ENCODE measurements around the gene TMC8. TPM values are rescaled to one million over a fixed set of nuclear protein-coding genes. Genes with fewer than 3 reads are reported as not detected.
A peak's percentile ranks its signal among the peaks of the same experiment; 100 is the strongest.

Gene TMC8
- total and polyA plus RNA-seq, 3 experiments from 2014 or later: 117 to 139 (median 126) TPM

GRCh38 chr17:78105551-78105950 lies 25.0 kb upstream of the TMC8 start:
- Mint-ChIP-seq H3K27me3 (peaks cover 0 to 2% of the 10 kb centered on the region in 2 donors), H3K27ac (no peak overlapping the region)
- CTCF ChIA-PET: interaction anchor here (1.8 kb wide), 1 partner anchor 30 kb away, joined by 7 read pairs; no protein-coding TSS in a partner anchor

GRCh38 chr17:78106211-78106610 lies 24.4 kb upstream of the TMC8 start:
- no peaks in the 10 kb centered on the region for H3K27me3 ChIP-seq (ENCODE audit: insufficient read depth, low read length, poor library complexity, severe bottlenecking)
- CTCF ChIA-PET: interaction anchor here (1.4 to 1.8 kb wide), 2 partner anchors 29 to 70 kb away, joined by 4 to 7 read pairs; no protein-coding TSS in a partner anchor
- POLR2A ChIA-PET: interaction anchor here (0.5 to 0.6 kb wide), 3 partner anchors 20 to 237 kb away, joined by 3 to 5 read pairs (median 4); no protein-coding TSS in a partner anchor

More at GRCh38 chr17:78105551-78105950, 25.0 kb upstream of the TMC8 start:
- no peak for DNase-seq
- Mint-ChIP-seq H3K36me3 (peaks cover 7 to 81% (median 7%) of the 10 kb centered on the region in 3 donors), H3K4me1 (peaks cover 3 to 25% (median 10%) of the 10 kb centered on the region in 3 donors), H3K9me3 (no peaks in the 10 kb centered on the region), H3K4me3 (no peak overlapping the region)
- Histone ChIP-seq H3K9me3 (ENCODE audit: low read length) (no peaks in the 10 kb centered on the region), H3K27me3 (ENCODE audit: insufficient read depth, low read length, poor library complexity, severe bottlenecking) (no peaks in the 10 kb centered on the region), H3K4me1 (ENCODE audit: insufficient read depth, low read length) (peaks cover 5% of the 10 kb centered on the region), H3K27ac (ENCODE audit: low read depth, low read length) (no peak overlapping the region), H3K4me3 (ENCODE audit: low read length) (no peak overlapping the region), H3K36me3 (ENCODE audit: insufficient read depth, low read length) (peaks cover 38% of the 10 kb centered on the region)
- POLR2A ChIA-PET: no interaction called here

DNA sequence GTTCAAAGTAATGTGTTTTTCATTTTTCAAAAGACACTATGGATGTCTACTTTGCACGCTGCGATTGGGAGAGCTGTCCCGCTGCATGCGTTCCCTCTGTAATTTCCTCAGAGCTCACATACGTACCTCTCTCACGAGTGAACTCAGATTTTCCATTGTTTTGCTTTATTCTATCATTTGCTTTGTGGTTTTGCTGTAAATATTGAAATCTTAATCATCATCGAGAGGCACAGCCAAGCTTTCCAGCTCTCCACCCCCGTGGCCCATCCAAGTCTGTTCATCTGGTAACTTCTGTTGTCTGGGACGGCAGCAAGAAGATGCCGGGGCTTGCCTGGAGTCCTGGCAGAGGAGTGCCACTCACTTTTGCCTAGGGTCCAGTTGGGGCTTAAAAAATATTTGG lies 23.1 kb upstream of the TMC8 start:
- H3K27ac Mint-ChIP-seq: peak overlapping the region in 4 of 8 donors; percentile 29 to 63 (median 46)
- Histone ChIP-seq H3K36me3 (ENCODE audit: insufficient read depth, low read length) (peaks cover 46% of the 10 kb centered on the region), H3K4me3 (ENCODE audit: low read length) (no peak overlapping the region), H3K27me3 (ENCODE audit: insufficient read depth, low read length, poor library complexity, severe bottlenecking) (no peaks in the 10 kb centered on the region), H3K27ac (ENCODE audit: low read depth, low read length) (no peak overlapping the region), H3K9me3 (ENCODE audit: low read length) (no peaks in the 10 kb centered on the region), H3K4me1 (ENCODE audit: insufficient read depth, low read length) (peaks cover 6% of the 10 kb centered on the region)
- peaks cover 8 to 35% (median 19%) of the 10 kb centered on the region in 3 donors for H3K4me1 Mint-ChIP-seq
- no peaks in the 10 kb centered on the region for H3K9me3 Mint-ChIP-seq
- peaks cover 0 to 3% of the 10 kb centered on the region in 2 donors for H3K27me3 Mint-ChIP-seq
- no peak overlapping the region for H3K4me3 Mint-ChIP-seq
- DNase-seq: no peak
- peaks cover 1 to 79% (median 5%) of the 10 kb centered on the region in 3 donors for H3K36me3 Mint-ChIP-seq
- ChIA-PET CTCF (interaction anchor here (1.8 kb wide), 1 partner anchor 28 kb away, joined by 7 read pairs; no protein-coding TSS in a partner anchor), POLR2A (interaction anchor here (0.6 to 1.2 kb wide), 2 partner anchors 32 to 69 kb away, joined by 5 to 9 read pairs; no protein-coding TSS in a partner anchor)

More at GRCh38 chr17:78106211-78106610, 24.4 kb upstream of the TMC8 start:
- H3K4me3 ChIP-seq (ENCODE audit: low read length): no peak overlapping the region
- Mint-ChIP-seq H3K27me3 (peaks cover 0 to 3% of the 10 kb centered on the region in 2 donors), H3K36me3 (peaks cover 6 to 83% (median 7%) of the 10 kb centered on the region in 3 donors), H3K9me3 (no peaks in the 10 kb centered on the region), H3K27ac (peak overlapping the region in 1 of 8 donors; percentile 12), H3K4me3 (no peak overlapping the region), H3K4me1 (peaks cover 7 to 31% (median 17%) of the 10 kb centered on the region in 3 donors)
- H3K9me3 ChIP-seq (ENCODE audit: low read length): no peaks in the 10 kb centered on the region
- no peak for DNase-seq
- no peak overlapping the region for H3K27ac ChIP-seq (ENCODE audit: low read depth, low read length)
- peaks cover 44% of the 10 kb centered on the region for H3K36me3 ChIP-seq (ENCODE audit: insufficient read depth, low read length)
- H3K4me1 ChIP-seq (ENCODE audit: insufficient read depth, low read length): peaks cover 5% of the 10 kb centered on the region

DNA sequence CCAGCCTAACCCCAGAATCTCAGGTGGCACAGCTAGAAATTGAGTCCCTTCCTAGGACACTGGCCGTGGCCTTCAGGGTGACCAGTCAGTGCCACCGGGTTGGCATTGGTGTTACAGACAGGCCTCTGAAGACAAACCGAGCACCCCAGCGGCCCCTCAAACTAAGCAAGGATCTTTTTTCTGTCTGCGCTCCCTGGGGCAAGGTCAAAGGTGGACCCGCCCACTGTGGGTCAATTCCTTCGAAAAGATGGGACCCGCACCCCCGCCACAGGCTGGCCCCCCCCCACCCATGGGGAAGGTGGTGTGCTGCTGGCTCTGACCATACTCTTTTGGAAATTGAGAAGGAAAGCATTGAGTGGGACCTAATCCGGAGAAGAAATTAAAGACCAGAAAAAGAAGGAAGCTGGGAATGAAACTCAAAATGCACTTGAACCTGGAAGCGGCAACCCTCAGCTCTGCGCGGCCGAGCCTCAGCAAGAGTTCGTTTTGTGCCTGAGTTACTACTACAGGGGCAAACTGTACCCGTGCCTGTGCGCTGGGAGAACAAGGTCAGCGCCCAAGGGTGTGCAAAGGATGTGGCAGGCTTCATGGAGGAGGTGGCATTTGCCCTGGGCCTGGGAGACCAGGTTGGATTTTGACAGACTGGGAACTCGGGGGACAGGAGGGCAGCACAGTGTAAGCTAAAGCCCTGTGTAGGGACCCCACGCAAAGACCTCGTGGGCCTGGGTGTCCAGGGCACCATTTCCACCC lies 22.4 kb upstream of the TMC8 start:
- no peaks in the 10 kb centered on the region for H3K27me3 ChIP-seq (ENCODE audit: insufficient read depth, low read length, poor library complexity, severe bottlenecking)
- no peak overlapping the region for H3K27ac ChIP-seq (ENCODE audit: low read depth, low read length)
- peaks cover 52% of the 10 kb centered on the region for H3K36me3 ChIP-seq (ENCODE audit: insufficient read depth, low read length)
- H3K27ac Mint-ChIP-seq: peak overlapping the region in 4 of 8 donors; percentile 9 to 39 (median 28)
- peaks cover 13% of the 10 kb centered on the region for H3K4me1 ChIP-seq (ENCODE audit: insufficient read depth, low read length)
- no peaks in the 10 kb centered on the region for H3K9me3 ChIP-seq (ENCODE audit: low read length)
- H3K27me3 Mint-ChIP-seq: peaks cover 0 to 3% of the 10 kb centered on the region in 2 donors
- DNase-seq: no peak
- no peak overlapping the region for H3K4me3 Mint-ChIP-seq
- peaks cover 12 to 42% (median 25%) of the 10 kb centered on the region in 3 donors for H3K4me1 Mint-ChIP-seq
- H3K9me3 Mint-ChIP-seq: no peaks in the 10 kb centered on the region
- peaks cover 3 to 80% (median 7%) of the 10 kb centered on the region in 3 donors for H3K36me3 Mint-ChIP-seq
- H3K4me3 ChIP-seq (ENCODE audit: low read length): no peak overlapping the region
- ChIA-PET CTCF (interaction anchor here (1.0 to 7.5 kb wide), 4 partner anchors 17 to 68 kb away, joined by 3 to 100 read pairs (median 4); partner anchors contain the start of gene TMC8), POLR2A (interaction anchor here (0.5 to 1.2 kb wide), 2 partner anchors 26 to 42 kb away, joined by 3 to 5 read pairs; no protein-coding TSS in a partner anchor)

DNA sequence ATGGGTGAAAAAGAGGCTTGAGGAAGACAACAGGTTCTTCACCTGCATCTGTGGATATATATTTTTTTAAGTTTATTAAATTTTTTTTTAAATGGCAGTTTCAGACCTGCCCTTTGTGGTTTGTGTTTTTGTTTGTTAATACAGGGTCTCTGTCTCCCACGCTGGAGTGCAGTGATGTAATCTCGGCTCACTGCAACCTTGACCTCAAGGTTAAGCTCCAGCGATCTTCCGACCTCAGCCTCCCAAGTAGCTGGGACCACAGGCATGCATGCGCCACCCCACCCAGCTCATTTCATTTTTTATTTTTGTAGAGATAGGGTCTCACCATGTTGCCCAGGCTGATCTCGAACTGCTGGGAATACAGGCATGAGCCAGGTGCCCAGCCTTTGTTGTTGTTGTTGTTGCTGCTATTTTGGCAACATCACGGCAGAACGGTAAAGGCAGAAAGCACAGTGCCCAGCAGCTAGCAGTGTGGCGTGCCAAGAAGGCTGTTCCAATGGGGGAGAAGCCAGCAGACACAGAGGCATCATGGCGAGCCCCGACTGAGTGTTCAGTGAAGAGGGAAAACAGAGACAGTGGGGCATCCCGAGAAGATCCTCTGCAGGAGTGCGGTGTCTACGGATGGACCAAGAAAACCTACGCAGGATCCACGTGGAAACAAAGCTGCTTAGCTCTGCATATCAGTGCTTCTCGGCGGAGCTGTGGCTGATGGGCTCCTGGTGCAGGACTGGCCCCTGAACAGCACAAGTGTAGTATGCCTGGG lies 21.7 kb upstream of the TMC8 start:
- Histone ChIP-seq H3K27me3 (ENCODE audit: insufficient read depth, low read length, poor library complexity, severe bottlenecking) (no peaks in the 10 kb centered on the region), H3K27ac (ENCODE audit: low read depth, low read length) (no peak overlapping the region), H3K4me3 (ENCODE audit: low read length) (no peak overlapping the region), H3K9me3 (ENCODE audit: low read length) (no peaks in the 10 kb centered on the region), H3K4me1 (ENCODE audit: insufficient read depth, low read length) (peaks cover 21% of the 10 kb centered on the region), H3K36me3 (ENCODE audit: insufficient read depth, low read length) (peaks cover 52% of the 10 kb centered on the region)
- Mint-ChIP-seq H3K9me3 (no peaks in the 10 kb centered on the region), H3K4me1 (peaks cover 18 to 50% (median 32%) of the 10 kb centered on the region in 3 donors), H3K27ac (peak overlapping the region in 4 of 8 donors; percentile 14 to 76 (median 42)), H3K4me3 (no peak overlapping the region), H3K36me3 (peaks cover 4 to 80% (median 9%) of the 10 kb centered on the region in 3 donors), H3K27me3 (peaks cover 0 to 5% of the 10 kb centered on the region in 2 donors)
- CTCF ChIA-PET: interaction anchor here (1.0 to 7.5 kb wide), 4 partner anchors 16 to 67 kb away, joined by 3 to 100 read pairs (median 4); partner anchors contain the start of gene TMC8
- no peak for DNase-seq
- POLR2A ChIA-PET: interaction anchor here (1.2 kb wide), 1 partner anchor 26 kb away, joined by 5 read pairs; no protein-coding TSS in a partner anchor

- Mint-ChIP-seq H3K4me1 (peaks cover 24 to 55% (median 37%) of the 10 kb centered on the region in 3 donors), H3K4me3 (no peak overlapping the region), H3K9me3 (no peaks in the 10 kb centered on the region), H3K36me3 (peaks cover 4 to 80% (median 9%) of the 10 kb centered on the region in 3 donors), H3K27ac (peak overlapping the region in 1 of 8 donors; percentile 14), H3K27me3 (peaks cover 0 to 5% of the 10 kb centered on the region in 2 donors)
- ChIA-PET CTCF (interaction anchor here (1.1 to 7.5 kb wide), 4 partner anchors 16 to 34 kb away, joined by 3 to 100 read pairs (median 4); partner anchors contain the start of gene TMC8), POLR2A (interaction anchor here (1.2 kb wide), 1 partner anchor 25 kb away, joined by 5 read pairs; no protein-coding TSS in a partner anchor)
- Histone ChIP-seq H3K9me3 (ENCODE audit: low read length) (no peaks in the 10 kb centered on the region), H3K4me3 (ENCODE audit: low read length) (no peak overlapping the region), H3K27ac (ENCODE audit: low read depth, low read length) (no peak overlapping the region), H3K27me3 (ENCODE audit: insufficient read depth, low read length, poor library complexity, severe bottlenecking) (no peaks in the 10 kb centered on the region), H3K36me3 (ENCODE audit: insufficient read depth, low read length) (peaks cover 52% of the 10 kb centered on the region), H3K4me1 (ENCODE audit: insufficient read depth, low read length) (peaks cover 26% of the 10 kb centered on the region)
- DNase-seq: no peak
Observed at GRCh38 chr17:78109489-78109761, 21.1 kb upstream of the TMC8 start.

DNA sequence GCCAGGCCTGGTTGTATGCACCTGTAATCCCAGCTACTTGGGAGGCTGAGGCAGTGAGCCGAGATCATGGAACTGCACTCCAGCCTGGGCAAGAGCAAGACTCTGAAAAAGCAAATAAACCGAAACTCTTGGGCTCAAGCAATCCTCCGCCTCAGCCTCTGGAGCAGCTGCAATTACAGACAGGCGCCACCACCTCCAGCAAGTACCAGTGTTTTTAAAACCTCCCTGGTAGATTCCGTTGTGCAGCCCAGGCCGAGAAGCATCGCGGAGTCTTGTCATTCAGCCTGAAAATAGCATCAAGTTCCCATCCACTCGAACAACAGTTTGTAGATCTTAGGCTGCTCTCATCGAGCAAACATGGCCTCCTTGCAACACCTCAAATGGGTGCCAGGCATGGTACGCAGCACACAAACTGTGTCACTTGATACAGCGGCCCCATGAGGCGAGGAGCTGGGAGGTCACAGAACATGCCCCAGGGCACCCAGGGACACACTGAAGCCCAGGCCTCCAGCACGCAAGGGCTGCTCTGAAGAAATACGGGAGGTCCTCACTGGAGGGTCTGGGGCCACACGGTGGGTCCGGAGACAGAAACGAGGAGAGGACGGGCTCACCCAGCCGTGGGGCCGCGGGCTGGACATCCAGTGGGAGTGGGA lies 20.1 kb upstream of the TMC8 start:
- Histone ChIP-seq H3K4me1 (ENCODE audit: insufficient read depth, low read length) (peaks cover 34% of the 10 kb centered on the region), H3K9me3 (ENCODE audit: low read length) (no peaks in the 10 kb centered on the region), H3K27ac (ENCODE audit: low read depth, low read length) (no peak overlapping the region), H3K4me3 (ENCODE audit: low read length) (no peak overlapping the region), H3K36me3 (ENCODE audit: insufficient read depth, low read length) (peaks cover 53% of the 10 kb centered on the region), H3K27me3 (ENCODE audit: insufficient read depth, low read length, poor library complexity, severe bottlenecking) (no peaks in the 10 kb centered on the region)
- POLR2A ChIA-PET: interaction anchor here (0.6 to 6.6 kb wide), 5 partner anchors 17 to 267 kb away, joined by 3 to 111 read pairs (median 3); partner anchors contain the start of genes TMC6 and TMC8
- Mint-ChIP-seq H3K4me1 (peaks cover 31 to 63% (median 43%) of the 10 kb centered on the region in 3 donors), H3K36me3 (peaks cover 4 to 83% (median 9%) of the 10 kb centered on the region in 3 donors), H3K27ac (peak overlapping the region in 6 of 8 donors; percentile 23 to 81 (median 62)), H3K27me3 (peaks cover 0 to 5% of the 10 kb centered on the region in 2 donors), H3K9me3 (no peaks in the 10 kb centered on the region), H3K4me3 (peak overlapping the region in 1 of 7 donors; percentile 29)
- CTCF ChIA-PET: interaction anchor here (0.9 to 7.5 kb wide), 9 partner anchors 10 to 141 kb away, joined by 3 to 100 read pairs (median 4); partner anchors contain the start of genes AFMID, TK1 and TMC6
- no peak for DNase-seq
